GM12891 (cell line): ENCODE results near the gene MSRB3.

Source experiments
- POLR2A ChIP-seq: IDR thresholded peaks from 2 replicates; pipeline ENCODE4 v1.6.1; 2011; ENCODE audit warnings: low read depth, low read length, control low read depth
- TAF1 ChIP-seq: IDR thresholded peaks from 2 replicates; pipeline ENCODE4 v1.6.1; 2011; ENCODE audit warnings: low read depth, low read length, control low read depth

DNA sequence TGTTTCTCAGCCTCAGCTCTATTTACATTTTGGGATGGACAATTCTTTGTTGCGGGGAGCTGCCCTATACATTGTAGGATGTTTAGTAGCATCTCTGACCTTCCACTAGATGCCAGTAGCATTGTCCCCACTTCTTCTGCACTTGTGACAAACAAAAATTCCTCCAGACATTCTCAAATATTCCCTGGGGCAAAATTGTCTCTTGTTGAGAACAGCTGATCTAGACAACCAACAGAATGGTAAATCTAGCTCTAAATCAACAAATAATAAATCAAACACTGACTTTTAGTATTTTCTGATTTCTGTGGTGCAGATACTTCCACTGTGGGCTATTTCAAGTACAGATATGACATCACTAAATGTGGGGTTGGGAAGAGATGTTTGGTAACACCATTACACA lies 60.7 kb downstream of the MSRB3 start:
- TF ChIP-seq POLR2A: no peak
- no peak for TF ChIP-seq TAF1
